SU-DHL-6 (cell line): ENCODE data around the gene LRFN2.

Experiments
- H2AFZ ChIP-seq: fragments of 200-600 bp; sonication (generic); 2 replicates; pipeline ENCODE4 v1.6.1; 2014; ENCODE audit warnings: low read depth, mild to moderate bottlenecking, moderate library complexity, mixed read lengths, antibody characterized with exemption, low read length; ENCODE audit not compliant: severe bottlenecking
- H3F3A ChIP-seq: fragments of 200-600 bp; shearing (Covaris generic); 2 replicates; pipeline ENCODE4 v1.6.0; 2016; ENCODE audit warnings: antibody characterized with exemption, mild to moderate bottlenecking; ENCODE audit not compliant: insufficient read depth
- H3K27ac ChIP-seq: fragments of 200-600 bp; sonication (generic); 2 replicates; pipeline ENCODE4 v1.5.1; 2016; ENCODE audit warnings: low read depth, mild to moderate bottlenecking, low read length, moderate library complexity, mixed read lengths
- H3K27me3 ChIP-seq: fragments of 200-600 bp; sonication (generic), shearing (Covaris generic); 2 replicates; pipeline ENCODE4 v1.6.0; 2014; ENCODE audit warnings: mild to moderate bottlenecking, low read length
- H3K36me3 ChIP-seq: fragments of 200-600 bp; sonication (generic); 2 replicates; pipeline ENCODE4 v1.6.1; 2014; ENCODE audit warnings: mild to moderate bottlenecking, low read length, mixed read lengths
- H3K4me2 ChIP-seq: fragments of 300-600, 200-600 bp; shearing (Covaris generic), sonication (generic); 2 replicates; pipeline ENCODE4 v1.6.0; 2014; ENCODE audit warnings: low read length, low read depth, mild to moderate bottlenecking; ENCODE audit not compliant: poor library complexity, severe bottlenecking
- H3K4me3 ChIP-seq: fragments of 200-600 bp; sonication (generic); 2 replicates; pipeline ENCODE4 v1.5.1; 2014; ENCODE audit warnings: antibody characterized with exemption, low read length, mild to moderate bottlenecking, mixed read lengths; ENCODE audit not compliant: insufficient read depth, poor library complexity, severe bottlenecking
- H3K79me2 ChIP-seq: fragments of 200-600 bp; sonication (generic); 2 replicates; pipeline ENCODE4 v1.6.1; 2014; ENCODE audit warnings: mild to moderate bottlenecking, low read length, moderate library complexity; ENCODE audit not compliant: insufficient read depth
- H3K9ac ChIP-seq: fragments of 200-600 bp; sonication (generic); 2 replicates; pipeline ENCODE4 v1.7.0; 2014; ENCODE audit warnings: mild to moderate bottlenecking, low read length
- H3K9me2 ChIP-seq: fragments of 200-600 bp; sonication (generic); replicated peaks from 2 replicates; pipeline ENCODE4 v1.6.1; 2014; ENCODE audit warnings: low read length; ENCODE audit not compliant: insufficient read depth
- H3K9me3 ChIP-seq: fragments of 200-600 bp; sonication (generic); 2 replicates; pipeline ENCODE4 v1.6.1; 2014; ENCODE audit warnings: low read length, mixed read lengths; ENCODE audit not compliant: insufficient read depth
- H4K20me1 ChIP-seq: fragments of 200-600 bp; sonication (generic); 2 replicates; pipeline ENCODE4 v1.6.1; 2014; ENCODE audit warnings: low read depth, mild to moderate bottlenecking, antibody characterized with exemption, low read length, moderate library complexity, mixed read lengths
- EZH2phosphoT487 ChIP-seq: fragments of 200-600 bp; sonication (generic), shearing (Covaris generic); conservative IDR thresholded peaks from 2 replicates; pipeline ENCODE4 v1.6.1; 2018; ENCODE audit warnings: mild to moderate bottlenecking, antibody characterized with exemption, low read length, moderate library complexity, mixed read lengths
- TF ChIP-seq, protein P1 (sequence below): fragments of 200-600 bp; sonication (generic); IDR thresholded peaks from one replicate; pipeline ENCODE4 v1.5.1; 2017; ENCODE audit warnings: antibody characterized with exemption, mild to moderate bottlenecking, low read length, moderate library complexity; ENCODE audit not compliant: insufficient read depth, poor library complexity, severe bottlenecking

The LRFN2 gene

GRCh38 chr6:40460380-40460779 is 126.8 kb downstream of the LRFN2 start:
- H3F3A ChIP-seq: no peaks in the 10 kb centered on the region
- H3K27me3 ChIP-seq: no peaks in the 10 kb centered on the region
- H3K9me3 ChIP-seq: no peaks in the 10 kb centered on the region
- H4K20me1 ChIP-seq: no peaks in the 10 kb centered on the region
- no peak overlapping the region for H3K4me2 ChIP-seq
- no peak overlapping the region for H3K27ac ChIP-seq
- no peaks in the 10 kb centered on the region for H3K9me2 ChIP-seq
- H3K79me2 ChIP-seq: no peaks in the 10 kb centered on the region
- TF ChIP-seq EZH2phosphoT487: no peak
- TF ChIP-seq, protein P1, sequence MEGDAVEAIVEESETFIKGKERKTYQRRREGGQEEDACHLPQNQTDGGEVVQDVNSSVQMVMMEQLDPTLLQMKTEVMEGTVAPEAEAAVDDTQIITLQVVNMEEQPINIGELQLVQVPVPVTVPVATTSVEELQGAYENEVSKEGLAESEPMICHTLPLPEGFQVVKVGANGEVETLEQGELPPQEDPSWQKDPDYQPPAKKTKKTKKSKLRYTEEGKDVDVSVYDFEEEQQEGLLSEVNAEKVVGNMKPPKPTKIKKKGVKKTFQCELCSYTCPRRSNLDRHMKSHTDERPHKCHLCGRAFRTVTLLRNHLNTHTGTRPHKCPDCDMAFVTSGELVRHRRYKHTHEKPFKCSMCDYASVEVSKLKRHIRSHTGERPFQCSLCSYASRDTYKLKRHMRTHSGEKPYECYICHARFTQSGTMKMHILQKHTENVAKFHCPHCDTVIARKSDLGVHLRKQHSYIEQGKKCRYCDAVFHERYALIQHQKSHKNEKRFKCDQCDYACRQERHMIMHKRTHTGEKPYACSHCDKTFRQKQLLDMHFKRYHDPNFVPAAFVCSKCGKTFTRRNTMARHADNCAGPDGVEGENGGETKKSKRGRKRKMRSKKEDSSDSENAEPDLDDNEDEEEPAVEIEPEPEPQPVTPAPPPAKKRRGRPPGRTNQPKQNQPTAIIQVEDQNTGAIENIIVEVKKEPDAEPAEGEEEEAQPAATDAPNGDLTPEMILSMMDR: no peak
- H3K9ac ChIP-seq: no peak overlapping the region
- H3K4me3 ChIP-seq: no peak overlapping the region
- no peak overlapping the region for H2AFZ ChIP-seq
- no peaks in the 10 kb centered on the region for H3K36me3 ChIP-seq

DNA sequence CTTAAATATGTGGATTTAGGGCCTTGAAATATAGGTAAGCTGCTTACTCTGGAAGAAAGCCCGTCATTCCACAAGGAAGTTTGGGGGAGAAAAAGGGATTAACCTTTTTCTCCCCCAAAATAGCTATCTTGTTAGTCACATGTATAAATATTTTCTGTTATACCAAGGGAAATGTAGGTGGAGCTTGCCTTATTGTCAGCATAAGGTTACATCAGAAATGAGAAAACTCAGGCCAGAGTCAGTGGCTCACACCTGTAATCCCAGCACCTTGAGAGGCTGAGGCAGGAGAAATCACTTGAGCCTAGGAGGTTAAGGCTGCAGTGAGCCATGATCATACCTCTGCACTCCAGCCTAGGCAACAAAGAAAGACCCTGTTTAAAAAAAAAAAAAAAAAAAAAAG is 129.9 kb downstream of the LRFN2 start:
- no peak overlapping the region for H2AFZ ChIP-seq
- no peak overlapping the region for H3K9ac ChIP-seq
- TF ChIP-seq, protein P1: no peak
- TF ChIP-seq EZH2phosphoT487: no peak
- no peaks in the 10 kb centered on the region for H3F3A ChIP-seq
- H4K20me1 ChIP-seq: no peaks in the 10 kb centered on the region
- H3K9me3 ChIP-seq: no peaks in the 10 kb centered on the region
- H3K36me3 ChIP-seq: no peaks in the 10 kb centered on the region
- no peak overlapping the region for H3K4me2 ChIP-seq
- no peaks in the 10 kb centered on the region for H3K79me2 ChIP-seq
- H3K27me3 ChIP-seq: no peaks in the 10 kb centered on the region
- H3K4me3 ChIP-seq: no peak overlapping the region
- no peaks in the 10 kb centered on the region for H3K9me2 ChIP-seq
- H3K27ac ChIP-seq: no peak overlapping the region

GRCh38 chr6:40456390-40457013 is 130.7 kb downstream of the LRFN2 start:
- no peak overlapping the region for H3K27ac ChIP-seq
- no peaks in the 10 kb centered on the region for H3K9me2 ChIP-seq
- no peaks in the 10 kb centered on the region for H3K79me2 ChIP-seq
- no peaks in the 10 kb centered on the region for H3K27me3 ChIP-seq
- TF ChIP-seq, protein P1: no peak
- no peak for TF ChIP-seq EZH2phosphoT487
- H3F3A ChIP-seq: no peaks in the 10 kb centered on the region
- no peaks in the 10 kb centered on the region for H3K9me3 ChIP-seq
- H3K4me2 ChIP-seq: no peak overlapping the region
- H3K36me3 ChIP-seq: no peaks in the 10 kb centered on the region
- no peaks in the 10 kb centered on the region for H4K20me1 ChIP-seq
- no peak overlapping the region for H3K4me3 ChIP-seq
- H2AFZ ChIP-seq: no peak overlapping the region
- no peak overlapping the region for H3K9ac ChIP-seq
